Amygdala (tissue), 56 donors: ENCODE data around the gene LRIT3.

ENCODE experiments used
- DNase-seq, 56 donors: peaks; one replicate each; lab custom pipeline; 2025; lab: John Stamatoyannopoulos, UW

Gene LRIT3

GRCh38 chr4:109902559-109903251 is 54.8 kb downstream of the LRIT3 start:
- no peak for DNase-seq

- DNase-seq = no peak
These were observed 60.8 kb downstream of the LRIT3 start for GRCh38 chr4:109908731-109909130.

GRCh38 chr4:109910256-109910655 is 62.3 kb downstream of the LRIT3 start:
- no peak for DNase-seq

GRCh38 chr4:109912706-109913595 is 65.0 kb downstream of the LRIT3 start, which contains the start of gene EGF:
TSS of gene EGF (plus strand) at chr4:109912883. CDS start at chr4:109913336, 453 bp downstream.
- DNase-seq = peak in 3 of 56 donors; percentile 1 to 14 (median 3)

- no peak for DNase-seq
These were observed 65.8 kb downstream of the LRIT3 start for GRCh38 chr4:109913596-109914241.

- DNase-seq = no peak
These were observed 66.4 kb downstream of the LRIT3 start for GRCh38 chr4:109914322-109914721.

- no peak for DNase-seq
These were observed 67.6 kb downstream of the LRIT3 start for GRCh38 chr4:109915385-109916026.

GRCh38 chr4:109916027-109916409 is 68.1 kb downstream of the LRIT3 start:
- no peak for DNase-seq

GRCh38 chr4:109921384-109921808 is 73.5 kb downstream of the LRIT3 start:
- DNase-seq = peak in 5 of 56 donors; percentile 1 to 4 (median 2)
